OCI-LY7 (cell line): ENCODE data around the gene SERAC1.

Experiments
- EZH2phosphoT487 ChIP-seq: fragments of 200-600 bp; sonication (generic); IDR thresholded peaks from 2 replicates; pipeline ENCODE4 v1.6.1; 2018; ENCODE audit warnings: low read depth, borderline replicate concordance, mild to moderate bottlenecking, mixed run types, antibody characterized with exemption, low read length, moderate library complexity, mixed read lengths
- TF ChIP-seq, protein P1 (sequence below): fragments of 200-600 bp; sonication (generic); conservative IDR thresholded peaks from 2 replicates; pipeline ENCODE4 v1.5.1; 2014; ENCODE audit warnings: mild to moderate bottlenecking, antibody characterized with exemption, low read length, moderate library complexity, mixed read lengths

DNA sequence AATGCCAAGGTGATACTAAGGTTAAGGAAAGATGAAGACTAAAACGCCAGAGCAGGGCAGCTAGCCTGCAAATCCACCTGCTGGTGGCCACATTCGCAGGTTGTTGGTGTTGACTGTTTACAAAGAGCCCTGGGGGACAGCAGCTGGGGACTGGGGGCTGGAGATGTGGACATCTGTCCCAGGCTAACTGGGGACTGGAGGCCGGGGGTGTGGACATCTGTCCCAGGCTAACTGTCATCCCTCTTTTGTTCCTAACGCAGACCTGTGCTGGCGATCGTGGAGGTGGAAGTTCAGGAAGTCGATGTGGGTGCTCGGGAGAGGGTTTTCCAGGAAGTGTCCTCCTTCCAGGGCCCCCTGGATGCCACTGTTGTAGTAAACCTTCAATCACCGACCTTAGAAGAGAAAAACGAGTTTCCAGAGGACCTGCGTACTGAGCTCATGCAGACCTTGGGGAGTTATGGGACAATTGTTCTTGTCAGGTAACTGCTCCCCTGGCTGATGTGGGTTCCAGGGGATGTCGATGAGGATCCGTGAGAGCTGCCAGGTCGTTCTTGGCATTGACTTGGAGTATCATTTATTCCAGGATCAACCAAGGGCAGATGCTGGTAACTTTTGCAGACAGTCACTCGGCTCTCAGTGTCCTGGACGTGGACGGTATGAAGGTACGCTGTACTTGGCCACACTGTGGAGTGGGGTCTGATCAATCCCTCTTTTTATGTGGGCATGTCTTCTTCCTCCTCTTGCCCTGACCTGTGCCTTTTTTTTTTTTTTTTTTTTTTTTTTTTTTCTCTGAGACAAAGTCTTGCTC lies 87.0 kb downstream of the SERAC1 start:
- TF ChIP-seq, protein P1, sequence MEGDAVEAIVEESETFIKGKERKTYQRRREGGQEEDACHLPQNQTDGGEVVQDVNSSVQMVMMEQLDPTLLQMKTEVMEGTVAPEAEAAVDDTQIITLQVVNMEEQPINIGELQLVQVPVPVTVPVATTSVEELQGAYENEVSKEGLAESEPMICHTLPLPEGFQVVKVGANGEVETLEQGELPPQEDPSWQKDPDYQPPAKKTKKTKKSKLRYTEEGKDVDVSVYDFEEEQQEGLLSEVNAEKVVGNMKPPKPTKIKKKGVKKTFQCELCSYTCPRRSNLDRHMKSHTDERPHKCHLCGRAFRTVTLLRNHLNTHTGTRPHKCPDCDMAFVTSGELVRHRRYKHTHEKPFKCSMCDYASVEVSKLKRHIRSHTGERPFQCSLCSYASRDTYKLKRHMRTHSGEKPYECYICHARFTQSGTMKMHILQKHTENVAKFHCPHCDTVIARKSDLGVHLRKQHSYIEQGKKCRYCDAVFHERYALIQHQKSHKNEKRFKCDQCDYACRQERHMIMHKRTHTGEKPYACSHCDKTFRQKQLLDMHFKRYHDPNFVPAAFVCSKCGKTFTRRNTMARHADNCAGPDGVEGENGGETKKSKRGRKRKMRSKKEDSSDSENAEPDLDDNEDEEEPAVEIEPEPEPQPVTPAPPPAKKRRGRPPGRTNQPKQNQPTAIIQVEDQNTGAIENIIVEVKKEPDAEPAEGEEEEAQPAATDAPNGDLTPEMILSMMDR, result no peak
- no peak for TF ChIP-seq EZH2phosphoT487
